GM12872 (cell line): ENCODE data around the gene PTPRN2.

ENCODE experiments used
- CTCF ChIP-seq: IDR thresholded peaks from 3 replicates; pipeline ENCODE4 v1.5.1; 2011; ENCODE audit warnings: low read depth, mild to moderate bottlenecking, low read length, moderate library complexity; ENCODE audit not compliant: insufficient read depth

The PTPRN2 gene

DNA sequence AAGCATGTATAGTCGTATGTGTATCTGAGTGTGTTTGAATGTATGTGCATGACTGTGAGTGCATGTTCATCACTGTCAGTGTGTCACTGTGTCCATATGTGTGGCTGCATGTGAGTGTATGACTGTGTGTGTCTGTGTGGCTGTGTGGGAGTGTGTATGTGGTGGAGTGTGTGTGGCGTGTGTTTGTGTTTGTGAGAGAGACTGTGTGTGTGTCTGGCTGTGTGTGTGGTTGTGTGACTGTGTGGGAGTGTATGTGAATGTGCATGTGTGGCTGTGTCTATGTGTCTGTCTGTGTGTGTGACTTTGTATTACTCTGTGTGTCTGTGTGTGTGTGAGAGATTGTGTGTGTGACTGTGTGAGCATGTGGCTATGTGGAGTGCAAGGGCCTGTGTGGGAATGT lies 748.4 kb downstream of the PTPRN2 start:
- TF ChIP-seq CTCF, result no peak

- no peak for TF ChIP-seq CTCF
These were observed 750.1 kb downstream of the PTPRN2 start for GRCh38 chr7:157837561-157837960.

GRCh38 chr7:157837047-157837446 lies 750.6 kb downstream of the PTPRN2 start:
- TF ChIP-seq CTCF, result no peak

- no peak for TF ChIP-seq CTCF
These were observed 753.0 kb downstream of the PTPRN2 start for GRCh38 chr7:157834501-157835163.

DNA sequence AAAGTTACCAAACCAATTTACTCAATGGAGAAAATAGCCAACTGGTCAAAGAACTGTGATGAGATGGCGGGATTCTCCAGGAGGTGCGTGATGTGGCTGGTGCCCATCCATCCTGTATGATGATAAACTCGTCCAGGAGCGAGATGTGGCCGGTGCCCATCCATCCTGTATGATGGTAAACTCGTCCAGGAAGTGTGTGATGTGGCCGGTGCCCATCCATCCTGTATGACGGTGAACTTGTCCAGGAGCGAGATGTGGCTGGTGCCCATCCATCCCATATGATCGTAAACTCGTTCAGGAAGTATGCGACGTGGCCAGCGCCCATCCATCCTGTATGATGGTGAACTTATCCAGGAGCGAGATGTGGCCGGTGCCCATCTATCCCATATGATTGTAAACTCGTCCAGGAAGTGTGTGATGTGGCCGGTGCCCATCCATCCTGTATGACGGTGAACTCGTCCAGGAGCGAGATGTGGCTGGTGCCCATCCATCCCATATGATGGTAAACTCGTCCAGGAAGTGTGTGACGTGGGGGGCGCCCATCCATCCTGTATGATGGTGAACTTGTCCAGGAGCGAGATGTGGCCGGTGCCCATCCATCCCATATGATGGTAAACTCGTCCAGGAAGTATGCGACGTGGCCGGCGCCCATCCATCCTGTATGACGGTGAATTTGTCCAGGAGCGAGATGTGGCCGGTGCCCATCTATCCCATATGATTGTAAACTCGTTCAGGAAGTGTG lies 754.6 kb downstream of the PTPRN2 start:
- TF ChIP-seq CTCF, result no peak

GRCh38 chr7:157832421-157832820 lies 755.2 kb downstream of the PTPRN2 start:
- no peak for TF ChIP-seq CTCF

DNA sequence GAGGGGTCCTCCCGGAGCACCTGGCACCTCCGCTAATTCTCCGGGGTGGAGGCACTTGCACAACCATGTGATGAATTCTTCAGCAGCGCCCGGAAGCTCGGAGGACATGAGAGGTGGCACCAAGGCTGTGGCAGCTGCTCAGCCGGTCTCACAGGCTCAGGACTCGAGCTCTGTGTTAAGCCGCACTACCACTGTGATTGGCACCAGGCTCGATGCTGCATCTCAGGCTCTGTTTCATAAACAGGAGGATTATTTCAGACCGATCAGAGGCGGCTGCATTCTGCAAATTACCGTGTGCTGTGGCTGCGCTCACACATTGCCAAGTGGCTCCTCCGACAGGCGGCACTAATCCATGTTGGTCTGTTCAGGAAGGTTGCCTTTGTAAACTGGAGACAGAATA lies 755.6 kb downstream of the PTPRN2 start:
- no peak for TF ChIP-seq CTCF
